ENCODE data around the gene ATP6V1A. TPM values are rescaled to one million over a fixed set of nuclear protein-coding genes. Genes with fewer than 3 reads are reported as not detected.

The ATP6V1A gene
- total RNA-seq, 1 experiment from 2014 or later: 73.4 TPM

DNA sequence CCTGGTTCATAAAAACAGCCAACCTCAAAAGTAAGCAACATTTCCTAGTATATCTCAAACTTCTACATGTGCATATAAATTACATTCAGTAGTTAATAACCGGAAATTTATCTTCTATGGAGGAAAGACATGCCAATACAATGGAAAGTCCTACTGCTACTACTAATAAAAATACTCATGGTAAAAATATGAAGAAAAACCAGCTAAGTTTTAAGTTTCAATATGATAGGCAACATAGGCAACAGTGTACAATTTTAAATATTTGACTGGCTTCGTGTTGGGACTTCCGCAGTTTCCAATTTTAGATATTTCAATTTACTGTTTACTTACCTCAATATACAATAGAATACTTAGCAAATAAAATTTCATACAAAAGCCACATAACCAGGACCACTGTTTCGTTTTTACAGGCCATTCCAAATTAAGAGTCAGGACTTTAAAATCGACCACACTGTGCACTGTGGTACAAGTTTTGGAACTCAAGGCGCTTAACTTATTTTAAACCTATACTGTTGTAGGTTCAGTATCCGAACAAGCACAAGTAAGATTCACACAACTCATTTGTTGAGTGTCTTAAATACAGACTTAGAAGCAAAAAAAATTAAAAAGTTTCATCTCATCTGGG lies 3.7 kb upstream of the ATP6V1A start:
- H3K27ac ChIP-seq (ENCODE audit: insufficient read length, low read depth, low read length): no peak overlapping the region
- Mint-ChIP-seq H3K4me3 (peak overlapping the region; percentile 94 to 96; a peak in 4 of 5 replicates), H3K36me3 (ENCODE audit: insufficient read depth in 1 of 3, low read depth in 3 of 3) (peaks cover 0 to 10% (median 7%) of the 10 kb centered on the region in 3 experiments; a peak in 5 of 7 replicates), H3K27me3 (ENCODE audit: low read depth) (no peaks in the 10 kb centered on the region), H3K4me1 (peaks cover 50 to 65% of the 10 kb centered on the region in 2 experiments), H3K9me3 (peaks cover 0 to 2% of the 10 kb centered on the region in 2 experiments; a peak in 1 of 5 replicates), H3K27ac (peak overlapping the region; percentile 2 to 34 (median 18); a peak in 3 of 7 replicates)
- no peak overlapping the region for H2AFZ ChIP-seq (ENCODE audit: low read length)
- H4K20me1 ChIP-seq (ENCODE audit: control insufficient read depth, insufficient read depth, insufficient read length): no peaks in the 10 kb centered on the region
- H2BK5ac ChIP-seq (ENCODE audit: insufficient read length, low read length): no peak overlapping the region
- no CpG with 5 or more reads among the region's 7 CpGs for WGBS (ENCODE audit: extremely low coverage, insufficient read length, low lambda C conversion rate)
- H2BK120ac ChIP-seq (ENCODE audit: low read depth, low read length, poor library complexity, severe bottlenecking): no peak overlapping the region
- no peak overlapping the region for H3K23ac ChIP-seq (ENCODE audit: insufficient read length, low read depth, low read length)
- H4K91ac ChIP-seq (ENCODE audit: insufficient read length, low read depth, low read length): no peak overlapping the region
- no peak for DNase-seq
- no peak overlapping the region for H3K56ac ChIP-seq (ENCODE audit: insufficient read length, low read depth, low read length)
- peaks cover 3% of the 10 kb centered on the region for H3K23me2 ChIP-seq (ENCODE audit: insufficient read length, low read depth, low read length, poor library complexity, severe bottlenecking)
- TF ChIP-seq, protein P1, sequence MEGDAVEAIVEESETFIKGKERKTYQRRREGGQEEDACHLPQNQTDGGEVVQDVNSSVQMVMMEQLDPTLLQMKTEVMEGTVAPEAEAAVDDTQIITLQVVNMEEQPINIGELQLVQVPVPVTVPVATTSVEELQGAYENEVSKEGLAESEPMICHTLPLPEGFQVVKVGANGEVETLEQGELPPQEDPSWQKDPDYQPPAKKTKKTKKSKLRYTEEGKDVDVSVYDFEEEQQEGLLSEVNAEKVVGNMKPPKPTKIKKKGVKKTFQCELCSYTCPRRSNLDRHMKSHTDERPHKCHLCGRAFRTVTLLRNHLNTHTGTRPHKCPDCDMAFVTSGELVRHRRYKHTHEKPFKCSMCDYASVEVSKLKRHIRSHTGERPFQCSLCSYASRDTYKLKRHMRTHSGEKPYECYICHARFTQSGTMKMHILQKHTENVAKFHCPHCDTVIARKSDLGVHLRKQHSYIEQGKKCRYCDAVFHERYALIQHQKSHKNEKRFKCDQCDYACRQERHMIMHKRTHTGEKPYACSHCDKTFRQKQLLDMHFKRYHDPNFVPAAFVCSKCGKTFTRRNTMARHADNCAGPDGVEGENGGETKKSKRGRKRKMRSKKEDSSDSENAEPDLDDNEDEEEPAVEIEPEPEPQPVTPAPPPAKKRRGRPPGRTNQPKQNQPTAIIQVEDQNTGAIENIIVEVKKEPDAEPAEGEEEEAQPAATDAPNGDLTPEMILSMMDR (conservative IDR thresholded peaks at IDR 0.05): no peak
- H2BK12ac ChIP-seq (ENCODE audit: insufficient read length, low read depth, low read length): no peak overlapping the region
- H2AK5ac ChIP-seq (ENCODE audit: insufficient read length, low read length): no peak overlapping the region
- no peak overlapping the region for H3T11ph ChIP-seq (ENCODE audit: low read length)
- no peak overlapping the region for H4K8ac ChIP-seq (replicated peaks; ENCODE audit: insufficient read length, low read depth, low read length)
- no peaks in the 10 kb centered on the region for H3K27me3 ChIP-seq (ENCODE audit: insufficient read depth, low read length)
- H3K4me2 ChIP-seq (ENCODE audit: insufficient read depth, insufficient read length, low read length): no peak overlapping the region
- H3K79me2 ChIP-seq (ENCODE audit: insufficient read depth, low read length): peaks cover 56% of the 10 kb centered on the region
- no peak overlapping the region for H3K4ac ChIP-seq (ENCODE audit: low read depth, low read length)
- H2BK15ac ChIP-seq (ENCODE audit: low read depth, low read length): no peak overlapping the region
- H2BK20ac ChIP-seq (ENCODE audit: low read depth, low read length, poor library complexity, severe bottlenecking): no peak overlapping the region
- no peaks in the 10 kb centered on the region for H3K4me1 ChIP-seq (ENCODE audit: insufficient read depth, low read length)
- H3K9ac ChIP-seq (ENCODE audit: extremely low read depth, insufficient read length, low read length): no peak overlapping the region
- no peaks in the 10 kb centered on the region for H3K9me3 ChIP-seq (ENCODE audit: control insufficient read depth, low read depth, low read length)
- H3K18ac ChIP-seq (ENCODE audit: insufficient read length, low read depth, low read length): no peak overlapping the region
- no peaks in the 10 kb centered on the region for H3K79me1 ChIP-seq (ENCODE audit: insufficient read depth, low read depth, low read length, poor library complexity, severe bottlenecking)
- H3K14ac ChIP-seq (ENCODE audit: insufficient read depth, low read length): no peak overlapping the region
- H4K5ac ChIP-seq (ENCODE audit: insufficient read length, low read depth, low read length): no peak overlapping the region
